Uterus (tissue), 4 donors: ENCODE measurements around the gene DNAH12. TPM values are rescaled to one million over a fixed set of nuclear protein-coding genes. Genes with fewer than 3 reads are reported as not detected.

ENCODE experiments used
- DNase-seq, 2 donors: peaks; one replicate each; pipeline ENCODE4 v3.0.0-alpha.2; 2019 to 2020
- H3K27ac ChIP-seq, 2 donors: fragments of 200-600 bp; sonication (generic); 1 replicate in 1 of 2; 2 replicates in 1 of 2; pipeline ENCODE4 v1.5.1; 2016 to 2018
- H3K27me3 ChIP-seq, 2 donors: fragments of 200-600 bp; sonication (generic); one replicate each; pipeline ENCODE4 v1.5.1; 2018 to 2019; ENCODE audit warnings: control low read depth in 1 of 2
- H3K36me3 ChIP-seq, 2 donors: fragments of 200-600 bp; sonication (generic); one replicate each; pipeline ENCODE4 v1.5.1; 2019; ENCODE audit warnings: control low read depth in 1 of 2
- H3K4me1 ChIP-seq, 2 donors: fragments of 200-600 bp; sonication (generic); one replicate each; pipeline ENCODE4 v1.5.1; 2018 to 2019; ENCODE audit warnings: control low read depth in 1 of 2
- H3K4me3 ChIP-seq, 2 donors: fragments of 200-600 bp; sonication (generic); 1 replicate in 1 of 2; 2 replicates in 1 of 2; pipeline ENCODE4 v1.5.1; 2018 to 2019; ENCODE audit warnings: mild to moderate bottlenecking in 1 of 2
- H3K9me3 ChIP-seq, 2 donors: fragments of 200-600 bp; sonication (generic); one replicate each; pipeline ENCODE4 v1.5.1; 2019; ENCODE audit warnings: control low read depth in 1 of 2
- CTCF ChIP-seq, 4 experiments: fragments of 200-600 bp in 2 of 4; fragments of 450-650 bp in 2 of 4; sonication (generic) in 2 of 4; IDR thresholded peaks; one replicate each; pipeline ENCODE4 v1.5.1; 2016 to 2019; ENCODE audit warnings: antibody characterized with exemption in 4 of 4, mild to moderate bottlenecking in 2 of 4, moderate library complexity in 1 of 4
- POLR2A ChIP-seq, 2 donors: fragments of 450-650 bp; IDR thresholded peaks; one replicate each; pipeline ENCODE4 v1.6.1; 2016; ENCODE audit warnings: antibody characterized with exemption in 2 of 2, mild to moderate bottlenecking in 1 of 2, moderate library complexity in 1 of 2
- intact Hi-C: fragments of 100-400 bp; cut with DNase I; formaldehyde crosslinking; loops from one replicate; pipeline ENCODE4 v1.15.1; 2023; ENCODE audit warnings: low total_unique reads
- total RNA-seq, 4 donors: library from RNA; depleted of rRNA in 3 of 4; stranded (reverse); fragments of >200 nt in 3 of 4; gene quantifications; one replicate each; pipeline versions ENCODE4 v1.1.0 to v1.2.4, GENCODE V29; 2014 to 2023
- donor health status: DM: yes; HTN: yes; CAD: no.

The DNAH12 gene
- total RNA-seq, 4 donors from 2014 or later: 0.30 to 4.4 (median 0.77) TPM; not detected in 1

- Histone ChIP-seq H3K4me3 (no peak overlapping the region), H3K27ac (no peak overlapping the region), H3K36me3 (no peaks in the 10 kb centered on the region), H3K4me1 (no peaks in the 10 kb centered on the region), H3K9me3 (no peaks in the 10 kb centered on the region), H3K27me3 (no peaks in the 10 kb centered on the region)
- TF ChIP-seq CTCF (IDR thresholded peaks at IDR 0.05): no peak
- TF ChIP-seq POLR2A (IDR thresholded peaks at IDR 0.05): no peak
- intact Hi-C loops: no loop called here
- no peak for DNase-seq
These were observed 26.7 kb upstream of the DNAH12 start for GRCh38 chr3:57570878-57571277.

- Histone ChIP-seq H3K36me3 (no peaks in the 10 kb centered on the region), H3K4me1 (no peaks in the 10 kb centered on the region)
- TF ChIP-seq POLR2A (IDR thresholded peaks at IDR 0.05): no peak
These were observed 25.8 kb upstream of the DNAH12 start for GRCh38 chr3:57569859-57570450.

GRCh38 chr3:57559526-57559925 is 15.4 kb upstream of the DNAH12 start:
- H3K4me3 ChIP-seq: no peak overlapping the region
- intact Hi-C loops: no loop called here
- H3K36me3 ChIP-seq: no peaks in the 10 kb centered on the region
- DNase-seq: no peak
- TF ChIP-seq POLR2A (IDR thresholded peaks at IDR 0.05) (no peak), CTCF (IDR thresholded peaks at IDR 0.05) (no peak)
- peaks cover 7 to 12% of the 10 kb centered on the region in 2 donors for H3K4me1 ChIP-seq
- no peaks in the 10 kb centered on the region for H3K9me3 ChIP-seq
- H3K27ac ChIP-seq: no peak overlapping the region
- H3K27me3 ChIP-seq: no peaks in the 10 kb centered on the region

More at GRCh38 chr3:57569859-57570450, 25.8 kb upstream of the DNAH12 start:
- Histone ChIP-seq H3K27ac (no peak overlapping the region), H3K27me3 (no peaks in the 10 kb centered on the region), H3K9me3 (no peaks in the 10 kb centered on the region), H3K4me3 (no peak overlapping the region)
- DNase-seq: no peak
- intact Hi-C loops: no loop called here

GRCh38 chr3:57557085-57557537 is 13.0 kb upstream of the DNAH12 start:
- peak overlapping the region; percentile 75 to 94 for H3K4me3 ChIP-seq
- no peaks in the 10 kb centered on the region for H3K9me3 ChIP-seq
- H3K4me1 ChIP-seq: peaks cover 7 to 12% of the 10 kb centered on the region in 2 donors
- no peaks in the 10 kb centered on the region for H3K27me3 ChIP-seq
- TF ChIP-seq CTCF (IDR thresholded peaks at IDR 0.05) (no peak), POLR2A (IDR thresholded peaks at IDR 0.05) (no peak)
- no peaks in the 10 kb centered on the region for H3K36me3 ChIP-seq
- DNase-seq: no peak
- intact Hi-C loops: no loop called here
- peak overlapping the region in 1 of 2 donors; percentile 80 for H3K27ac ChIP-seq

GRCh38 chr3:57556459-57557084 is 12.4 kb upstream of the DNAH12 start:
- TF ChIP-seq POLR2A (IDR thresholded peaks at IDR 0.05) (no peak), CTCF (IDR thresholded peaks at IDR 0.05) (no peak)
- Histone ChIP-seq H3K27me3 (no peaks in the 10 kb centered on the region), H3K9me3 (no peaks in the 10 kb centered on the region), H3K27ac (peak overlapping the region; percentile 80), H3K36me3 (no peaks in the 10 kb centered on the region), H3K4me3 (peak overlapping the region; percentile 75 to 94), H3K4me1 (peaks cover 7 to 12% of the 10 kb centered on the region in 2 donors)
- DNase-seq: no peak
- intact Hi-C loops: no loop called here
